Sigmoid colon (tissue), 7 donors: ENCODE data around the gene GSTM5. TPM values are rescaled to one million over a fixed set of nuclear protein-coding genes. Genes with fewer than 3 reads are reported as not detected.

Experiments
- DNase-seq: peaks from one replicate; pipeline ENCODE4 v3.0.0-alpha.2; 2019
- H3K27ac ChIP-seq, 4 donors: fragments of 200-600 bp; sonication (generic); one replicate each; pipeline ENCODE4 v1.5.1; 2016 to 2019; ENCODE audit warnings: mild to moderate bottlenecking in 1 of 4
- H3K27me3 ChIP-seq, 3 donors: fragments of 200-600 bp; sonication (generic); one replicate each; pipeline ENCODE4 v1.5.1; 2019; ENCODE audit warnings: mild to moderate bottlenecking in 1 of 3
- H3K36me3 ChIP-seq, 4 donors: fragments of 200-600 bp; sonication (generic); one replicate each; pipeline ENCODE4 v1.5.1; 2016 to 2019
- H3K4me1 ChIP-seq, 4 donors: fragments of 200-600 bp; sonication (generic); one replicate each; pipeline ENCODE4 v1.5.1; 2017 to 2019
- H3K4me3 ChIP-seq, 4 donors: fragments of 200-600 bp; sonication (generic); one replicate each; pipeline ENCODE4 v1.5.1; 2017 to 2019; ENCODE audit warnings: mild to moderate bottlenecking in 2 of 4, moderate library complexity in 1 of 4
- H3K9me3 ChIP-seq, 4 donors: fragments of 200-600 bp in 3 of 4; sonication (generic) in 3 of 4; one replicate each; pipeline versions ENCODE4 v1.5.1 to v1.6.1; 2013 to 2019
- CTCF ChIP-seq, 4 experiments: fragments of 450-650 bp in 3 of 4; fragments of 200-600 bp in 1 of 4; IDR thresholded peaks; one replicate each; pipeline ENCODE4 v1.5.1; 2016 to 2019; ENCODE audit warnings: antibody characterized with exemption in 4 of 4, mild to moderate bottlenecking in 3 of 4, moderate library complexity in 2 of 4
- EP300 ChIP-seq, 4 donors: sonication (generic); formaldehyde crosslinking; IDR thresholded peaks; one replicate each; pipeline ENCODE4 v1.6.1; 2017; ENCODE audit warnings: antibody characterized with exemption in 4 of 4
- POLR2A ChIP-seq, 2 donors: fragments of 450-650 bp; IDR thresholded peaks; one replicate each; pipeline ENCODE4 v1.6.1; 2016; ENCODE audit warnings: antibody characterized with exemption in 2 of 2, mild to moderate bottlenecking in 2 of 2, moderate library complexity in 2 of 2
- POLR2AphosphoS5 ChIP-seq, 4 donors: sonication (generic); formaldehyde crosslinking; IDR thresholded peaks; one replicate each; pipeline ENCODE4 v1.6.1; 2017; ENCODE audit warnings: antibody characterized with exemption in 4 of 4
- WGBS, 2 donors: extraction: QIAGEN DNeasy Blood & Tissue Kit; methylation state at CpG; one replicate each; pipeline ENCODE4 v1.1.7; 2013; 5-methylcytosine and 5-hydroxymethylcytosine counted together
- intact Hi-C: fragments of 100-400 bp; cut with DNase I; formaldehyde crosslinking; loops from one replicate; pipeline ENCODE4 v1.15.1; 2023
- polyA plus RNA-seq, 3 donors: library from polyadenylated mRNA; stranded (reverse); fragments of 200-250 nt; gene quantifications; one replicate each; pipeline ENCODE4 v1.2.3, GENCODE V29; 2013
- total RNA-seq, 4 donors: library from RNA; depleted of rRNA; stranded (reverse); fragments of >200 nt; gene quantifications; one replicate each; pipeline ENCODE4 v1.1.0, GENCODE V29; 2016
- donor health status: healthy with polysubstance abuse.
- donor health status: Bipolar disorder and iron deficiency.
- donor health status: healthy.

GSTM5 gene
- total and polyA plus RNA-seq, 7 donors: 2.5 to 11.4 (median 3.2) TPM

DNA sequence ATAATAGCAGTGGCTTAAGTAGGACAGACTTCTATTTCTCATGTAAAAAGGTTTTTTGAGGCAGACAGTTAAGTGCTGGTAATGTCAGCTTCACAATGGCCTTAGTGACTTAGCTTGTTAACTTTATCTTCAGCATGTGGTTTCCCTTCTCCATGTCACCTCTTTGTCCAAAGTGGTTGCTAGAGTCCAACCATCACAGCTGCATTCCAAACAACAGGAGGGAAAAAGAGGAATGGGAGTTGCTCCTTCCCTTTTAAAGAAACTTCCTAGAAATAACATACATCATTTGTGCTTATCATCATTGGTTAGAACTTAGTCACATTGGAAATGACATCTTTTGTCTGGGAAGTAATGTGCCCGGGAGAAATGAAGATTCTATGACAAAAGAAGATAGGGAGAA lies 9.9 kb downstream of the GSTM5 start:
- no peaks in the 10 kb centered on the region for H3K27me3 ChIP-seq
- H3K36me3 ChIP-seq: no peaks in the 10 kb centered on the region
- H3K4me3 ChIP-seq: no peak overlapping the region
- H3K9me3 ChIP-seq: no peaks in the 10 kb centered on the region
- 97 to 98% methylated on average over 1 of the region's 1 CpG for WGBS, 2 donors
- TF ChIP-seq POLR2A (IDR thresholded peaks at IDR 0.05) (no peak), POLR2AphosphoS5 (IDR thresholded peaks at IDR 0.05) (no peak), EP300 (IDR thresholded peaks at IDR 0.05) (no peak), CTCF (IDR thresholded peaks at IDR 0.05) (no peak)
- intact Hi-C loops: no loop called here
- no peak for DNase-seq
- peaks cover 0 to 25% (median 11%) of the 10 kb centered on the region in 4 donors for H3K4me1 ChIP-seq
- no peak overlapping the region for H3K27ac ChIP-seq

DNA sequence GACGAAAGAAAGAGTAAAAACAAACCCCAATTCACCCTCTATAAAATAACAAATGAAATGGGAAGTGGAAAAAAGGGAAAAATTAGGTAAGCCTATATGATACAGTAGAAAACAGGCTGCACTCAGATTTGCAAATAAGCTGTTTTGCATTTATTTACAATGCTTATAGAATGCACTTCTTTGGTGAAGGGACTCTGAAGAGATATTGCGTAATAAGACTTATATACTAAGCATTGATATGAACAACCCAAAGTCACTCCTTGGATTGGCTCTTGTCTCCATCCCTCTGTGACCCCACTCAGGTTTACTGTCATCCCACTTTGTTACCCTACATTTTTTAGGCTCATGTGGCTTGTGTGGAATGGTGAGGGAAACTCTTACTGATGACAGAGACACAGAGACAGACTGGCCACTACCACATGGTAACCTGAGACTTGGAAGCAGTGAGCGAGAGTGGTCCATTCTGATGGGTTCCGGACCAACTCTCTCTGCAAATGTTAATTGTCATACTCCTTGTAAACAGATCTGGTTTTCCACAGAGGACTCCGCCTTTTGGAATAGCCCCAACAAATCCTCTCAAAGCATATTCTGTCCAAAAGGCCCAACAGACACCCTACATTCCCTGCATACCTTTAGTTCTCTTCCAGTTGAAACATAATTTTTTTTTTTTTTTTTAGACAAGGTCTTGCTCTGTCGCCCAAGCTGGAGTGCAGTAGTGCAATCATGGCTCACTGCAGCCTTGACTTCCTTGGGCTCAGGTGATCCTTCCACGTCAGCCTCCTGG lies 11.0 kb downstream of the GSTM5 start:
- 75 to 83% methylated on average over 7 of the region's 7 CpGs for WGBS, 2 donors
- intact Hi-C loops: no loop called here
- TF ChIP-seq POLR2A (IDR thresholded peaks at IDR 0.05) (no peak), CTCF (IDR thresholded peaks at IDR 0.05) (no peak), POLR2AphosphoS5 (IDR thresholded peaks at IDR 0.05) (no peak), EP300 (IDR thresholded peaks at IDR 0.05) (no peak)

DNA sequence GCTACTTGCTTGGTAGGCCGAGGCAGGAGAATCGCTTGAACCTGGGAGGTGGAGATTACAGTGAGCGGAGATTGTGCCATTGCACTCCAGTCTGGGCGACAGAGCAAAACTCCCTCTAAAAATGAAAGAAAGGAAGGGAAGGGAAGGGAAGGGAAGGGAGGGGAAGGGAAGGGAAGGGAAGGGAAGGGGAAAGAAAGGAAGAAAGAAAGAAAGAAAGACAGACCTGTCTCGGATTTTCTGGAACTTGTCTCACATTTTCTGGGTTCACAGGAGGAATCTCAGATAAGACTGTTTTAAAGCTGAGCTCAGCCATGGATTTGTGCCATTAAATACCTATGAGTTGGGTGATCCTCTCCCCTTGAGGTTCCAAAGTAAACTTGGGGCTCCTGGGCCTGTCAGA lies 12.9 kb downstream of the GSTM5 start:
- DNase-seq: no peak
- H3K27me3 ChIP-seq: no peaks in the 10 kb centered on the region
- TF ChIP-seq CTCF (IDR thresholded peaks at IDR 0.05) (no peak), POLR2A (IDR thresholded peaks at IDR 0.05) (no peak), POLR2AphosphoS5 (IDR thresholded peaks at IDR 0.05) (no peak), EP300 (IDR thresholded peaks at IDR 0.05) (no peak)
- intact Hi-C loops: loop anchor here (5.0 kb wide), 1 partner anchor 58 kb away; the partner anchor contains the start of gene GSTM2
- WGBS, 2 donors: 73 to 84% methylated on average over 5 of the region's 5 CpGs
- no peaks in the 10 kb centered on the region for H3K36me3 ChIP-seq
- H3K27ac ChIP-seq: no peak overlapping the region
- no peaks in the 10 kb centered on the region for H3K9me3 ChIP-seq
- H3K4me3 ChIP-seq: no peak overlapping the region
- peaks cover 0 to 15% (median 11%) of the 10 kb centered on the region in 4 donors for H3K4me1 ChIP-seq

More for the DNA sequence above, 11.0 kb downstream of the GSTM5 start:
- Histone ChIP-seq H3K27ac (peak overlapping the region in 1 of 4 donors; percentile 15), H3K36me3 (no peaks in the 10 kb centered on the region), H3K27me3 (no peaks in the 10 kb centered on the region), H3K9me3 (no peaks in the 10 kb centered on the region), H3K4me3 (no peak overlapping the region), H3K4me1 (peaks cover 0 to 25% (median 11%) of the 10 kb centered on the region in 4 donors)
- DNase-seq: no peak

DNA sequence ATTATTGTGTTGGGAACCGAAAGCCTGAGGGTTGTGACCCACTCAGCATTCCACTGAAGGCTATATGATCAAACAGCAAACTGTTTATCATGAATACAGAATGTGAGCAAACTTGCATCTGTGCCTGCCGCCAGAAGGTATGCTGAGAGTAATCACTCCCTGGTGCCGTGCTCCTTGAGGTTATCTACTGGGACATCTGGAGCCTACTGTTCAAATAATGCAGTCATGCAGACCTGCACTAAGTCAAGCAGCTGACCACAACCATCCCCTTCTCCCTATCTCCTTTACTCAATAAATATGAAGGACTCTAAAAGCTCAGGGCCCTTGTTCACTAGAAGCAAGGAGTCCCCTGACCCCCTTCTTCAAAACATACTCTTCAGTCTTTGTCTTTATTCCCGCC lies 13.5 kb downstream of the GSTM5 start:
- DNase-seq: no peak
- H3K4me1 ChIP-seq: peaks cover 0 to 15% (median 11%) of the 10 kb centered on the region in 4 donors
- TF ChIP-seq EP300 (IDR thresholded peaks at IDR 0.05) (no peak), POLR2A (IDR thresholded peaks at IDR 0.05) (no peak), CTCF (IDR thresholded peaks at IDR 0.05) (no peak), POLR2AphosphoS5 (IDR thresholded peaks at IDR 0.05) (no peak)
- H3K4me3 ChIP-seq: no peak overlapping the region
- intact Hi-C loops: loop anchor here (5.0 kb wide), 1 partner anchor 58 kb away; the partner anchor contains the start of gene GSTM2
- no peak overlapping the region for H3K27ac ChIP-seq
- 87 to 90% methylated on average over 4 of the region's 4 CpGs for WGBS, 2 donors
- no peaks in the 10 kb centered on the region for H3K36me3 ChIP-seq
- no peaks in the 10 kb centered on the region for H3K9me3 ChIP-seq
- no peaks in the 10 kb centered on the region for H3K27me3 ChIP-seq
